ENCODE data around the gene PRAMEF27.
"Not testable (repeated sequence)": the region's sequence is repeated elsewhere in the genome, so short reads cannot be mapped to it uniquely, and the experiment has no call there.

Gene PRAMEF27

GRCh38 chr1:13056475-13056874 is at the start of gene PRAMEF27:
Gene PRAMEF27, minus strand, starts transcription at chr1:13056575. Its CDS starts 2,916 bp downstream, at chr1:13053659.
- DNase-seq; H3K4me3 ChIP-seq; H3K27me3 ChIP-seq; intact Hi-C loops (cut with DNase I; ENCODE audit: low total_unique reads); H3K27ac ChIP-seq; H3K4me1 ChIP-seq; H3K36me3 ChIP-seq; H3K9me3 ChIP-seq: not testable (repeated sequence)

- intact Hi-C loops (cut with DNase I; ENCODE audit: low total_unique reads); H3K36me3 ChIP-seq; H3K4me3 ChIP-seq; H3K27me3 ChIP-seq; DNase-seq; H3K27ac ChIP-seq; H3K4me1 ChIP-seq; H3K9me3 ChIP-seq: not testable (repeated sequence)
These were observed 14.1 kb upstream of the PRAMEF27 start, which contains the start of gene PRAMEF25 for GRCh38 chr1:13070474-13070873. Gene PRAMEF25, plus strand, starts transcription at chr1:13070774. Its CDS starts 2,920 bp downstream, at chr1:13073694.

GRCh38 chr1:13019846-13020245 is 36.5 kb downstream of the PRAMEF27 start:
- H3K36me3 ChIP-seq; intact Hi-C loops (cut with DNase I; ENCODE audit: low total_unique reads); H3K27me3 ChIP-seq; H3K4me1 ChIP-seq; H3K4me3 ChIP-seq; H3K27ac ChIP-seq; DNase-seq; H3K9me3 ChIP-seq: not testable (repeated sequence)

GRCh38 chr1:13011932-13012331 is 44.4 kb downstream of the PRAMEF27 start:
- H3K27ac ChIP-seq; H3K36me3 ChIP-seq; H3K9me3 ChIP-seq; H3K4me1 ChIP-seq; intact Hi-C loops (cut with DNase I; ENCODE audit: low total_unique reads); H3K4me3 ChIP-seq; DNase-seq; H3K27me3 ChIP-seq: not testable (repeated sequence)

- H3K27ac ChIP-seq; H3K27me3 ChIP-seq; intact Hi-C loops (cut with DNase I; ENCODE audit: low total_unique reads); H3K9me3 ChIP-seq; DNase-seq; H3K4me3 ChIP-seq; H3K36me3 ChIP-seq; H3K4me1 ChIP-seq: not testable (repeated sequence)
These were observed 47.0 kb downstream of the PRAMEF27 start for GRCh38 chr1:13009348-13009747.

GRCh38 chr1:13005732-13006131 is 50.6 kb downstream of the PRAMEF27 start:
- intact Hi-C loops (cut with DNase I; ENCODE audit: low total_unique reads); H3K4me3 ChIP-seq; H3K9me3 ChIP-seq; H3K36me3 ChIP-seq; H3K27me3 ChIP-seq; H3K4me1 ChIP-seq; DNase-seq; H3K27ac ChIP-seq: not testable (repeated sequence)

Measured in tibial artery (tissue), 4 donors.